HG02852 (cell line): Measurements from ENCODE around the gene TNFRSF19.

ENCODE experiments used
- ATAC-seq: cut with Tn5 transposase; IDR thresholded peaks from one replicate; pipeline ENCODE4 v1.9.1; 2021; ENCODE audit warnings: mild to moderate bottlenecking, moderate library complexity; ENCODE audit not compliant: unreplicated experiment

Gene TNFRSF19

DNA sequence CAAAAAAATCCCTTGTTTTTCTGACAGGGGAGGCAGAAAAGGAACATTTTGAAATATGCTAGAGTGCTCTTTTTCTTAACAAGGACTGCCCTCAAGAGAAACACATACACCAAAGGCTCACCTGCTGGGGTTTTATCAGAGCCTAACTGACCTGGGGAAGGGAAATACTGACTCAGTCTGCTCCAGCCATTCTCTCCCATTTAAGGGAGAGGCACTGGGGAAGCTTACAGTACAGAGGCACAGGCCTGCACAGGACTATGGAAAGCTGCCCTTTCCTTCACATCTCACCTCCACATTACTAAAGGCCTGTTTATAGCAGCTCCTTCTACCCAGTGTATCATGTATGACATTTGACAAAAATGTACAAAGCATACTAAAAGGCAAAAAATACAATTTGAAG lies 30.3 kb downstream of the TNFRSF19 start:
- no peak for ATAC-seq

DNA sequence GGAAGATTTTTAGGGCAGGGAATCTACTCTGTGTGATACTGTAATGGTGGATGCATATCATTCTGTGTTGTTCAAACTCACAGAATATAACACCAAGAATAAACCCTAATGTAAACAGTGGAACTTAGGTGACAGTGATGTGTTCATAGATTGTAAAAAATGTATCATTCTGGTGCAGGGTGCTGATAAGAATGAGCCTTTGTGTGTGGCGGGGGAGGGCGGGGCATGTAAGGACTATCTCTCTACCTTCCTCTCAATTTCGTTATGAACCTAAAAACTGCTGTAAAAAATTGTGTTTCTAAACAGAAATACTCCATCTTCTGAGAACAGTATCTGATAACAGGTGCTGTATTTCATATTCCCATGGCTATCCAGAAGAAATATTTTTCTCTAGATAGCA lies 35.6 kb downstream of the TNFRSF19 start:
- ATAC-seq, result no peak

DNA sequence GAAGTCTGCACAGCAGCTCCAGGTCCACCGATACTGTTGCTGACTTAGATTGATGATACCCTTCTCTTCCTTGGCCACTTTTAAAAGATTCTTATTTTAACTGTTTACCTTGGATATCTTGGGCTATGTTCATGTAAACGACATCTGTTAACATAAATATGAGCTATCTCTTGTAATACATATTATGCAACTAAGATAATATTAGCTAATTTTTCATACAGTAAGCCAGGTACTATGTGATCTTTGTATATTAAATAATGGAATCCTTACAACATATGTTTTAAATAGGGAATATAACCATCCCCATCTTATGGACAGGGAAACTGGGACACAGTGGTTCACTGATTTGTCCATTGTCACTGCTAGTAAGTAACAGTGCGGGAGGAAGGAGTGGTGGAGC lies 37.9 kb downstream of the TNFRSF19 start:
- ATAC-seq, result no peak

DNA sequence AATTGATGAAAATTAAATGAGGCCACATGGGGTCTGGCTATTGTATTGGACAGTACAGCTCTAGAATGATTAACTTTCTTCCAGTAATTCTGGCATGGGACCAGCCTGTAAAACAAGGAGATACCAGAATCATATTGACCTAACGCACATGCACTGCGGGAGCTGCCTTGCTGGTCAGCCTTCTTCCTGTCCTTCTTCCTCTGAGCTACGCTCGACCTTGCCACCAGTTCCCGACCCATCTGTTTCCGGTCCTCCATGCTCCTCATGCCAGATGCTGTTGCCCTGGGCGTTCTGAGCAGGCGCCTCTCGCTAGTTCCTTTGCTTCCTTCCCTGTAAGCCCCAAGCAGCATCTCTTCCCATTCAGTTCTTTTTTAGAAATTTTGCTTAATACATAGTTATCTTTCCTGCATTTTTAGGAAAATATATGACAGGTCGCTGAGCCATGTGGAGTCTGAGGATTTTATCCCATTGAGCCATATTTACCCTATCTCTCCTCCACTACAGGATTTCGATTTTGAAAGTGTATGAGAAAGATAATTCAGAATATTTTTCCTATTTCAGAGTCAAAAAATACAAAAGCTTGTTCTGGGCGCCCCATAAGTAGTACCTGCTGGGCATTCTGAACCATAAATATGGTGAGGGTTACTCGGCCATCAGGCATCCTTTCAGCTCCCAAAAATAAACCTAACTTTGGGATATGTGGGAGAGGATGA lies 38.6 kb downstream of the TNFRSF19 start:
- ATAC-seq, result no peak

DNA sequence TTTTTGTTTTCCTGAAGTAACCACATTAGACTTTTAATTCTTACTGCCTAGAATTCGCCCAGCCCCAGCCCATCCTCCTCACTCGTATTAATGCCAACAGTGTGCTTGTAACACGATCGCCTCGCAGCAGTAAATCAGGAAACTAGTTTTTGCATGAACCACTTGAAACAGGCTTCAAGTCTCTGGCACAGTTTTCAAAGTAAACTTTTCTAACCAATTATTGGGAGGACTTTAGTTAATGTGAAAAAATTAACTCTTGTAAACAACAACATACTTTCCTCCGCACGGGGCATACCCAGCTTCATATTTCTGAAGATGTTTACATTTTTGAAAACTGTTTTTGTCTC lies 39.2 kb downstream of the TNFRSF19 start:
- ATAC-seq, result no peak

DNA sequence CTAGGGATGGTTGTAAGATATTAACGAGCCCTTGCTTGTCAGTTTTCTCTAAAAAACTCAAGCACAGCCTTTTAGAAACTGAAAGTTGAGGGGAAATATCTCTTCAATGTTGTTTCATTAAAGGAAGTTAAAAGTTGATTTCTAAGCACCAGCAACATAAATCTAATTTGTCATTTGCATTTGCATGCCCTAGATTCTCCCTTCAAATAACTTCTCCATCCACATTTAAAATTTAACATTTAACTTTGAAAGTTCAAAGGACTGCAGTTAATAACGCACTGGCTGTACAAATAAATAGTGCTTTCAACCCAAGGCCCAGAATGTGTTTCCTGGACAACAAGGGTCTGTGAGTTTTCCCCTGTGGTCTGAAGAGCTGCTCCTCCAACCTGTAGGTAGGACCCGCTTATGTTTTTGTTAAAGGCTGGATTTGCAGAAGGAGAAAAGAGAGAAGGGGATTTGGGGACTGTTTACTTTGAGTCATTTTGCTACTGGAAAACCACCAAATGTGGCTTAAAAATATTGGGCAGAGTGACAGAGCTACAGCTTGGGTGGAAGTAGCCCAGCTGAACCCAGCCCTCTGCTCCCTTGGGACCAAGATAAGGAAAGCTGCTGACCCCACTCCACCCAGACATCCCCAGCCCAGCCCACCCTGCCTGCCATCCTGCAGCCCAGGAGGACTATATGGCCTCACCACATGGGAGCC lies 39.8 kb downstream of the TNFRSF19 start:
- ATAC-seq, result no peak

DNA sequence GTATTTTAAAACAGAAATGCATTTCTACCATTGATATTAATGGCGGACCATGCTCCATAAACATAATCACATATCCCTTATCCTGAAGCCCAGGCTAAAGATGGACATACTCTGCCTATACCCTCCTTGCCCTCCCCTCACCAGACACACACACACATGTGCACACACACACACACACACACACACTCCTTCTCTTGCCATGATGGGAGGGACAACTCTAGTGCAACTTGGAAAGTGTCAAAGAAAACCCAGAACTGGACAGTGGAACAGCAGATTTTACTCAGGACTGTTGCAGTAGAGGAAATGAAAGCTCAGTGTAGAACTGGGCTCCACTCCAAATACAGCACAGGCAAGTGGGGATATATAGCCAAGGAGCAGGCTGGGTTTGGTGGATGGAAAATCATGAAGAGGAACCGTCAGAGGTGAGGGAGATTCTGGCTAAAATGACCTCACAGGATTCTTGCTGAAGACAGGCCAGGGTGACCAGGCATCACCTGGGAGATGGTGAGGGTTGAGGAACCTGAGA lies 40.8 kb downstream of the TNFRSF19 start:
- no peak for ATAC-seq

DNA sequence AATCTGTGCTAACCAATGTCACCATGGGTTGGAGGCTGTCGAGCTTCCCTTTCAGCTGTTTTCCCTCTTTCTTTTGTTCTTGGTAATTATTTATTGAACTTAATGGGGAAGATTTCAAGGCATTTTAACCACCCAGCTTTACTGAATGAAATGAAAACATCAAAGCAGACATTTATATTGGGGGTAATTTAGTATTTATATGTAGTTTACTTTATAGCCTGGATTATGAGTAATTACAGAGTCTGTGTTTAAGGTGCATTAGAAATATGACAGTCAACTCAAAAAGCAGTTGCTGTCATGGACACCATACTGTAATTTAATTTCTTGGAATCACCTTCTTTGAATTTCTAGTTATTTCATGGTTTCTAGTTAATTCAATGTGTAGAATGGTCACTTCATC lies 42.0 kb downstream of the TNFRSF19 start:
- ATAC-seq, result no peak

DNA sequence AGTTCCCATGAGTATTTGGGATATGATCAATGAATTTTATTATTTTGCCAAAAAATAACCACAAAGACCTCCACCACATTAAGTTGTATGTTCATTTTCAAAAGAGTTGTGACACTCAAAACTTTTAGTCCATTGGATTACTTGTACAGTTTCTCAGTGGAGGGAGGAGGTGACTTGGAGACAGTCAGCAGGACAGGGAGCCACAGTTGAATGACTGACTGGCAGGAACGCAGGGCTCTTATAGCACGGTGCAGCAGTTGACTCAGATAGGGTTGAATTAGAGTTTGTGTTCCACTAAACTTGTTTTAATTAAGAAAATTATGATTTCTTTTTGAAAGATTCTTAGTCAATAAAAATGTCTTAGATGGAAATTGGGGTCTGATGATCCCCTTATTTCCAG lies 42.5 kb downstream of the TNFRSF19 start:
- no peak for ATAC-seq

DNA sequence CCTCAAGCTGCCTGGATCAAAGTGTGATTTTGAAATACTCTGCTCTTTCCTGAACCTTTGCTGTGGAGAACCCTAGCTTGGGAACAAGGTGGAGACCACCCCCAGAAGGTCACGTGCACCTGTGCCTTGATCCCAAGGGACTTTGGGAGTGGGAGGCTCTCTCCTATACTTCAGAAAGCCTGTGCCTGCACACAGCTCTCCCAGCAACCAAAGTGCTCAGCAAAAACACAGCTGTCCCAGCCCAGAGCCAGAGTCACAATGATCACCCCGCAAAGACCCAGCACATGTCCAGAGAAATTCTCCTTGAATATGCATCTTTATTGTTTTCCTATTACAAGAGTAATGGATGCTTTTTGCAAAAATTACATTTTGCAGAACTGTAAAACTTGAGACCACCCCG lies 43.4 kb downstream of the TNFRSF19 start:
- ATAC-seq, result no peak

DNA sequence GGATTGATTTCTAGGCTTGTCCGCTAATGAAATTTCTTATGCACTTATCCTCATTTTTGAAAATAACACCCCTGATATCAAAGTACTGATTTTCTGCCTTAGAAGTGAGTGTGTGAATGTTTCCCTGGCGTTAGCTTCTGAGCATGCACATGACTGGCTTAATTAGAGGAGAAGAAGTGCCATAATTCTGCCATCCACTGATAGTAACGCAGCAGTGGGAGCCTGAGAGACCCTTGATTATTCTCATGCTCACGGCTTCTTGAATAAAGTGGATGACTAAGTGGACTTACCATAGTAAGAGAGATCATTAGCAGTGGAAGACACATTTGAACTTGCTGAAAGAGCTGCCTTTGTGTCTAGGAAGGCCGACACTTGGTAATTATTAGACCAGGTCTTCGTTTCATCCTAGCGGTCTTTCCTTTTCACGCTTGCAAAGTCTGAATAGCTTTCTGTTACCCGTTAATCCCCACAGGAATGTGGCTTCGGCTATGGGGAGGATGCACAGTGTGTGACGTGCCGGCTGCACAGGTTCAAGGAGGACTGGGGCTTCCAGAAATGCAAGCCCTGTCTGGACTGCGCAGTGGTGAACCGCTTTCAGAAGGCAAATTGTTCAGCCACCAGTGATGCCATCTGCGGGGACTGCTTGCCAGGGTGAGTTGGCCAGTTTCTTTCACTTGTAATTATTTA lies 45.3 kb downstream of the TNFRSF19 start:
- ATAC-seq, result no peak

DNA sequence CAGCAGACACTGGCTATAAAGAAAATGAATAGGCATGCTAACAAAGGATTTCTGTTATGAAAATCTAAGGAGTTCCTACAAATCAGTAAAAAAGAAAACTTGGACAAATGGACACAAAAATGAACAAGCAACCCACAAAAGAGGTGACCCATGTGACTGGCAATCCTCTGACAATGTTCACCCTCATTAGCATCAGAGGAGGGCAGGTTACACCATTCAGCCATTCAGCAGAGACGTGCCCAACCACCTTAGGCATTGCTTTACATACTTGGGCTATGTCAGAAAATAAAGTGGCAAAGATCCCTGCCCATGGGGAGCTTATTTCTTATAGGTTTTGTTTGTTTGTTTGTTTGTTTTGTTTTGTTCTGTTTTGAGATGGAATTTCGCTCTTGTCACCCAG lies 46.0 kb downstream of the TNFRSF19 start:
- ATAC-seq, result no peak

DNA sequence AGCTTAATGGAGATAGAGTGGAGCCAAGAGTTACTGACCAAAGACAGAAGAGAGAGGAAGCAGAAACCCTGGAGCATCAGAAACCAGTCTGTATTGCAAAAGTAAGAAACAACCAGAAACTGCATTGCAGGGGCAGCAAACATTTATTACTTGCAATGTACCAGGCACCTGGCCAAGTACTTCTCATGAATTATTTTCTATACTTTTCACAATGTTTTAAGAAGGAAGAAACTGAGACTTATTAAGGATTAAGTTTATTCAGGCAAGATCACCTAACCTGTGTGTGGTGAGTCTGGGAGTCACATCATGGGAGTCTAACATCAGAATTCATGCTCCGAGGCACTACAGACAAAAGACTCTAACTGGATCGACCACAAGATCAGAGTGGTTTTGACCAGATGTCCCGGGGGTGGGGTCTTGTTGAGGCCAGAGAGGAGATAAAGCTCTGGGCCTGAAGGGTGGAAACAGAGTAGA lies 47.4 kb downstream of the TNFRSF19 start:
- ATAC-seq, result no peak

DNA sequence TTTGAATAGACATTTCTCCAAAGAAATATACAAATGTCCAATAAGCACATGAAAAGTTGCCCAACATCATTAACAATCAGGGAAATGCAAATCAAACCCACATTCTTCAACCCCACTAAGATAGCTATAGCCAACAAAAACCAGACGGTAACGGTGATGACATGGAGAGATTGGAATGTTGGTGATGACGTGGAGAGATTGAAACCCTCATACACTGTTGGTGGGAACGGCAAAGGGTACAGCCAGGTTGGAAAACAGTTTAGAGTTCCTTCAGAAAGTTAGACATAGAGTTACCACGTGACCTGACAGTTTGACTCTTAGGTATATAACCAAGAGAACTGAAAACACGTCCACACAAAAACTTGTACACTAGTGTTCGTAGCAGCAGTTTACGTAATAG lies 48.1 kb downstream of the TNFRSF19 start:
- no peak for ATAC-seq

DNA sequence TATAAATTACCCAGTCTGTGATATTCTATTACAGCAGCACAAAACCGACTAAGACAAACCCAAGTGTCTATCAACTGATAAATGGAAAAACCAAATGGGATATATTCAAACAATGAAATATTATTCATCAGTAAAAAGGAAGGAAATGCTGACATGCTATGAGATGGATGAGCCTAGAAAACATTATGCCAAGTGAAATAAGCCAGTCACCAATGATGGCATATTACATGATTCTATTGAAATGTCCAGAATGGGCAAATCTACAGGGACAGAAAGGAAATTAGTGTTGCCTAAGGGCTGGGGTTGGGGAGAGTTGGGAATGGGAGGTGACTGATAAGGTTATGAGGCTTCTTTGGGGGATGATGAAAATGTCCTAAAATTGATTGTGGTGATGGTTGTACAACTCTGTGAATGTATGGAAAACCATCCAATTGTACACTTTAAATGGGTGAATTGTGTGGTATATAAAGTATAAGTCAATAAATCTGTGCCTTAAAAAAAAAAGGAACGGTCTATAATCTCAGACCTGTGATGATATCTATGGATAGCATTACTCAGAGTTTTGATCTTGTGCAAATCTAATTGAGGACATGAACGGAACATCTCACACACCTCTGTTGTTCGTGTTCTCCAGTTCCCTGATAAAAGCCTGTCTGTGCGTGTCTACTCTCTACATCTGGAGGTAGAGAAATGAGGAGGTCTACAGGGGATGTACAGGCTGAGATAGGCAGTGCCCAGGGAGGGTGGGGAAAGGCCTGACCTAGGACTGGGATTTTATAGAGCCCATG lies 49.0 kb downstream of the TNFRSF19 start:
- ATAC-seq, result no peak

DNA sequence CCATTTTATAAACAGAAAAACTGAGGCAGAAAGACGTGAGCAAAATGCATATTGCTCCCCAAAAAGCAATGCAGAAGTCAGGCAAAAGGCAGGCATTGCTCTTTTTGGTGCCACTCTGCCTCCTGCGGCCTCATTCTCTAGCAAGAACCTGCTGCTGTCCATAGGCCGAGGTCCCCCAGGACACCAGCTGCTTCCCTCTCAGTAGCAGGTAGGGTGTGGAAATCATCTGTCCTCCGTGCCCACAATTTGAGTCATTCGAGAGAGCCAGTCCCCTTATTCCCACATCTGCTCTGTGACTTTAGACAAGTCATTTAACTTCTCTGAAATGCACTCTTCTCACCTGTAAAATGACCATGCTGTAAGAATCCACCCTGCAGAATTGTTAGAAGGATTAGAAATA lies 50.0 kb downstream of the TNFRSF19 start:
- ATAC-seq, result no peak

DNA sequence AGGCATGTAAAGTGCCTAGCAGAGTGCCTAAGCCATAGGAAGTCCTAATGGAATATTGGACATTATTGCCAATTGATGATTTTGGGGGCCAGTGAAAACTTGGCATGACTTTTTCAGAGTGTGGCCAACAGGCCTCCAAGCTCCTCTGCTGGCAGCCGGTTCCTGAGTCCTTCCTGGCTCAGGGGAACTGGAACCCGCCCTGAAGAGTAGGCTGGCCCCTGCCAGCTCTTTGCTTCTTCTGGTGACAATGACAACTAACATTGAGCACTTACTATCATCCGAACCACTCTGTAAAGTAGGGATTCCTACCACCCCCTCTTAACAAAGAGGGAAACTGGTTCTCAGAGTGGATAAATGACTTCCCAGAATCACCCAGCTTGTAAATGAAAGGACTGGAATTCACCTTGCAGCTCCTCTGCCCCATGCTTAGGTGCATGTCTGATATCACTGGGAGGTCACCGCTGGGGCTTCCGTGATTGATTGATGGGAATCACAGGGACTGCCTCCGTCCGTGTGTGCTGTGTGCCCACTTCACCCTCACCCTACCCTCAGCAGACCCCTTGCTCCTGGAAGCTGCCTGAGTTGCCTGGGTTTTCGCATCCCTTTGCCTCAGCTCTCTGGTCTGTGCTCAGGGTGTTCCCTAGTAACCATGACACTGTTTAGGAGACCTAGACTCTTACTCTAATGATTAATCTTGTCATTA lies 50.6 kb downstream of the TNFRSF19 start:
- ATAC-seq, result no peak

DNA sequence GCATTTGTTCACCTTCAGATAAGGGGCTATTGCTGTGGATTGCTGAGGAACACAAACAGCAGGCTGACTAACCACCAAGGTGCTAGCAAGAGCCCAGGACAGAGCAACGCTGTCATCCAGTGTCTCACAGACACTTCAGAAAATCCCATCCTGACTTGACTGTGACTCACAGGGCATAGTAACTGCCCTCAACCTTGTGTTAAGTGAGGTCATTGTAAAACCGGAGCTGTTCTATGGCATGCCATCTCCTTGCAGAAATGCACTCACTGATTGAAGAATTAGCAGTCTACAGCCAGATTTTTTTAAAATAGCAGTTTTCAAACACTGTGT lies 51.1 kb downstream of the TNFRSF19 start:
- no peak for ATAC-seq

DNA sequence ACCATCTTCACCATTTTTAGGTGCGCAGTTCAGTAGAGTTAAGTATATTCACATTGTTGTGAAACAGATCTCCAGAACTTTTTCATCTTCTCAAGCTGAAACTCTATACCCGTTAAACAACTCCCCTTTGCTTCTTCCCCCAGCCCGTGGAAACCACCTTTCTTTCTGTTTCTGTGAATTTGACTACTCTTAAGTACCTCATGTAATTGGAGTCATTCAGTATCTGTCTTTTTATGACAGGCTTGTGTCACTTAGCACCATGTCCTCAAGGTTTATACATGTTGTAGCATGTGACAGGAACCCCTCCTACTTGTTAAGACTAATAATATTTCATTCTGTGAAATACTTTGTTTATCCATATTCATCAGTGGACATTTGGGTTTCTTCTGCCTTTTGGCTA lies 52.8 kb downstream of the TNFRSF19 start:
- peak; percentile 72 for ATAC-seq

DNA sequence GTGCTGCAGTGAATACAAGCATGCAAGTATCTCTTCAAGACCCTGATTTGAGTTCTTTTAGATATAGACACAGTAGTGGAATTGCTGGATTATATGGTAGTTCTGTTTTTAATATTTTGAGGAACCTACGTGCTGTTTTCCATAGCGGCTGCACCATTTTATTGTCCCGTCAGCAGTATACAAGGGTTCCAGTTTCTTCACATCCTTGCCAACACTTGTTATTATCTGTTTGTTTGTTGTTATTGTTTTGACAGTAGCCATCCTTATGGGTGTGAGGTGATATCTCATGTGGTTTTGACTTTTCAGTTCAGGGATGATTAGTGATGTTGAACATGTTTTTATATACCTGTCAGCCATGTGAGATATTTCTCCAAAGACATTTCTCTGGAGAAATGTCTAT lies 53.2 kb downstream of the TNFRSF19 start:
- no peak for ATAC-seq

DNA sequence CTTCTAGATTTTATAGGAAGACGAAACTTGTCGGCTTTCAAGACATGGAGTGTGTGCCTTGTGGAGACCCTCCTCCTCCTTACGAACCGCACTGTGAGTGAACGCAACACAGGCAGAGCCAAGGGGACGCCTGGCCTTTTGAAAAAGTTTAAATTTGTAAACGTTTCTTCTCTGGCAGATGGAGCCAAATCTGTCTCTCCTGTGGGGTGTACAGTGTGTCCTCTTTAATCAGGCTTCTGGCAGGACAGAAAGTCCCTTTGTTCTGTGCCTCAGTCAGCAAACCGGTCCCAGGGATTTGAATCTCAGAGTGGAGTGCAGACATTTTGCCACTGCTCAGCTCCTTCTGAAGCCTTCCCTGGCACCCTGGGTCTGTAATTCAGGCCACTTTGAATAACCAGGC lies 56.5 kb downstream of the TNFRSF19 start:
- no peak for ATAC-seq
